IMR-90 (cell line): Measurements from ENCODE around the gene LRRC14B. TPM values are rescaled to one million over a fixed set of nuclear protein-coding genes. Genes with fewer than 3 reads are reported as not detected.

Experiments used
- ATAC-seq: fragments of 200-7000 bp; cut with Tn5 transposase; 2 replicates; pipeline ENCODE4 v1.9.1; 2020; ENCODE audit warnings: low read depth, mild to moderate bottlenecking, moderate library complexity
- BruUV-seq: library from RNA; stranded (reverse); fragments of 400-500 nt; replicated peaks from 2 replicates; lab custom pipeline; 2021; lab: Mats Ljungman, UMichigan
- CTCF ChIA-PET: fragments of 300-600 bp; formaldehyde crosslinking; extraction: SDS; loops from one replicate; lab custom pipeline; 2021; ENCODE audit warnings: antibody characterized with exemption; lab: Yijun Ruan, JAX
- POLR2A ChIA-PET: fragments of 300-600 bp; sonication (Branson Sonifier 250); formaldehyde crosslinking; loops from one replicate; lab custom pipeline; 2022; ENCODE audit warnings: antibody characterized with exemption; ENCODE audit not compliant: unreplicated experiment; lab: Charles Lee
- DNase-seq: peaks from one replicate; pipeline ENCODE4 v3.0.0; 2013
- H2AFZ ChIP-seq: replicated peaks from 2 replicates; pipeline ENCODE3; 2013; ENCODE audit warnings: low read length, mild to moderate bottlenecking; ENCODE audit not compliant: poor library complexity
- H2AK5ac ChIP-seq: 2 replicates; pipeline ENCODE4 v1.6.1; 2013; ENCODE audit warnings: low read depth, low read length, inconsistent platforms
- H2AK9ac ChIP-seq: replicated peaks from 2 replicates; pipeline ENCODE3; 2013; ENCODE audit warnings: mild to moderate bottlenecking, low read depth, low read length, moderate library complexity; ENCODE audit not compliant: poor library complexity
- H2BK120ac ChIP-seq: 2 replicates; pipeline ENCODE4 v1.6.1; 2013; ENCODE audit warnings: low read depth, low read length, inconsistent platforms
- H2BK15ac ChIP-seq: 3 replicates; pipeline ENCODE4 v1.6.1; 2013; ENCODE audit warnings: low read depth, low read length, inconsistent platforms
- H2BK20ac ChIP-seq: 2 replicates; pipeline ENCODE4 v1.6.1; 2013; ENCODE audit warnings: low read depth, mild to moderate bottlenecking, inconsistent platforms, low read length, moderate library complexity
- H2BK5ac ChIP-seq: 2 replicates; pipeline ENCODE4 v1.6.1; 2013; ENCODE audit warnings: mild to moderate bottlenecking, low read depth, low read length, inconsistent platforms; ENCODE audit not compliant: poor library complexity, severe bottlenecking
- H3K14ac ChIP-seq: replicated peaks from 2 replicates; pipeline ENCODE4 v1.6.1; 2013; ENCODE audit warnings: low read depth, low read length, inconsistent platforms
- H3K18ac ChIP-seq: 2 replicates; pipeline ENCODE4 v1.6.1; 2013; ENCODE audit warnings: low read depth, low read length, control low read depth
- H3K23ac ChIP-seq: 2 replicates; pipeline ENCODE4 v1.6.1; 2013; ENCODE audit warnings: low read depth, low read length, inconsistent platforms
- H3K27ac ChIP-seq: 2 replicates; pipeline ENCODE4 v1.5.1; 2013; ENCODE audit warnings: mild to moderate bottlenecking, control low read depth, low read length; ENCODE audit not compliant: insufficient read depth
- H3K27me3 ChIP-seq: 2 replicates; pipeline ENCODE4 v1.6.1; 2013; ENCODE audit warnings: low read length; ENCODE audit not compliant: control insufficient read depth, insufficient read depth
- H3K36me3 ChIP-seq: 2 replicates; pipeline ENCODE4 v1.6.1; 2013; ENCODE audit warnings: low read length, mixed read lengths; ENCODE audit not compliant: control insufficient read depth, insufficient read depth
- H3K4ac ChIP-seq: 2 replicates; pipeline ENCODE4 v1.6.1; 2013; ENCODE audit warnings: low read depth, low read length, inconsistent platforms
- H3K4me1 ChIP-seq: 2 replicates; pipeline ENCODE4 v1.6.1; 2013; ENCODE audit warnings: low read length, mixed read lengths; ENCODE audit not compliant: control insufficient read depth, insufficient read depth
- H3K4me2 ChIP-seq: 2 replicates; pipeline ENCODE4 v1.6.1; 2013; ENCODE audit warnings: low read depth, mild to moderate bottlenecking, control low read depth, low read length, moderate library complexity
- H3K4me3 ChIP-seq: 2 replicates; pipeline ENCODE4 v1.5.1; 2013; ENCODE audit warnings: low read depth, mild to moderate bottlenecking, control low read depth, low read length, moderate library complexity; ENCODE audit not compliant: insufficient read depth
- H3K56ac ChIP-seq: 2 replicates; pipeline ENCODE4 v1.6.1; 2013; ENCODE audit warnings: low read length, inconsistent platforms; ENCODE audit not compliant: insufficient read depth; ENCODE audit errors: extremely low read depth
- H3K79me1 ChIP-seq, 2 experiments: 2 replicates each; pipeline ENCODE4 v1.6.1; 2013; ENCODE audit warnings: low read length in 2 of 2, inconsistent platforms in 1 of 2, low read depth in 1 of 2
- H3K9ac ChIP-seq: 2 replicates; pipeline ENCODE4 v1.6.1; 2013; ENCODE audit warnings: low read depth, low read length, control low read depth
- H3K9me1 ChIP-seq: 2 replicates; pipeline ENCODE4 v1.6.1; 2013; ENCODE audit warnings: low read length, inconsistent platforms; ENCODE audit not compliant: insufficient read depth
- H3K9me3 ChIP-seq: 2 replicates; pipeline ENCODE4 v1.6.1; 2013; ENCODE audit warnings: low read length; ENCODE audit not compliant: control insufficient read depth, insufficient read depth
- H4K20me1 ChIP-seq: 2 replicates; pipeline ENCODE4 v1.6.1; 2013; ENCODE audit warnings: low read length, inconsistent platforms; ENCODE audit not compliant: insufficient read depth
- H4K5ac ChIP-seq: 2 replicates; pipeline ENCODE4 v1.6.1; 2013; ENCODE audit warnings: mild to moderate bottlenecking, low read depth, low read length, control low read depth
- H4K8ac ChIP-seq, 2 experiments: 2 replicates each; pipeline ENCODE4 v1.6.1; 2013; ENCODE audit warnings: low read depth in 2 of 2, low read length in 2 of 2, control low read depth in 1 of 2, inconsistent platforms in 1 of 2
- H4K91ac ChIP-seq: 2 replicates; pipeline ENCODE4 v1.6.1; 2013; ENCODE audit warnings: low read depth, low read length, inconsistent platforms; ENCODE audit not compliant: insufficient read depth
- BHLHE40 ChIP-seq: fragments of 150-350 bp; IDR thresholded peaks from 2 replicates; pipeline ENCODE4 v1.6.1; 2016; ENCODE audit warnings: mild to moderate bottlenecking, low read depth, low read length
- CEBPB ChIP-seq: IDR thresholded peaks from 2 replicates; pipeline ENCODE4 v1.6.1; 2012; ENCODE audit warnings: low read depth, low read length, improper control_type of control experiment
- CHD1 ChIP-seq: IDR thresholded peaks from 2 replicates; pipeline ENCODE4 v1.6.1; 2012; ENCODE audit warnings: low read depth, low read length, improper control_type of control experiment
- CTCF ChIP-seq: conservative IDR thresholded peaks from 2 replicates; pipeline ENCODE4 v1.5.1; 2012; ENCODE audit warnings: mild to moderate bottlenecking, low read depth, low read length, improper control_type of control experiment
- FOS ChIP-seq: fragments of 150-350 bp; IDR thresholded peaks from 2 replicates; pipeline ENCODE4 v1.6.1; 2016; ENCODE audit warnings: low read depth, low read length
- MAFK ChIP-seq: IDR thresholded peaks from 2 replicates; pipeline ENCODE4 v1.6.1; 2012; ENCODE audit warnings: low read depth, low read length, improper control_type of control experiment
- MAZ ChIP-seq: IDR thresholded peaks from 2 replicates; pipeline ENCODE4 v1.6.1; 2012; ENCODE audit warnings: low read depth, mild to moderate bottlenecking, low read length, improper control_type of control experiment, moderate library complexity, borderline replicate concordance
- MXI1 ChIP-seq: IDR thresholded peaks from 2 replicates; pipeline ENCODE4 v1.6.1; 2012; ENCODE audit warnings: low read depth, mild to moderate bottlenecking, low read length, moderate library complexity, borderline replicate concordance
- NFE2L2 ChIP-seq: fragments of 150-350 bp; IDR thresholded peaks from 2 replicates; pipeline ENCODE4 v1.6.1; 2016; ENCODE audit warnings: low read depth, mild to moderate bottlenecking, low read length
- POLR2A ChIP-seq: IDR thresholded peaks from 2 replicates; pipeline ENCODE4 v1.6.1; 2012; ENCODE audit warnings: mild to moderate bottlenecking, low read depth, low read length
- RAD21 ChIP-seq: IDR thresholded peaks from 2 replicates; pipeline ENCODE4 v1.6.1; 2012; ENCODE audit warnings: low read length, improper control_type of control experiment
- RCOR1 ChIP-seq: IDR thresholded peaks from 2 replicates; pipeline ENCODE4 v1.6.1; 2012; ENCODE audit warnings: mild to moderate bottlenecking, low read length, improper control_type of control experiment; ENCODE audit not compliant: insufficient replicate concordance
- RFX5 ChIP-seq: IDR thresholded peaks from 2 replicates; pipeline ENCODE4 v1.8.0; 2012; ENCODE audit warnings: low read depth, mild to moderate bottlenecking, low read length, moderate library complexity
- SMC3 ChIP-seq: fragments of 150-350 bp; IDR thresholded peaks from 2 replicates; pipeline ENCODE4 v1.6.1; 2016; ENCODE audit warnings: low read depth, mild to moderate bottlenecking, antibody characterized with exemption, low read length, moderate library complexity
- USF2 ChIP-seq: fragments of 150-350 bp; IDR thresholded peaks from 2 replicates; pipeline ENCODE4 v1.6.1; 2017; ENCODE audit warnings: mild to moderate bottlenecking, antibody characterized with exemption, low read length, low read depth
- WGBS, 2 experiments: methylation state at CpG; one replicate each; pipeline versions ENCODE4 v1.1.5 to v1.1.7; 2013; ENCODE audit warnings: missing lambda C conversion rate in 2 of 2; ENCODE audit not compliant: insufficient read length in 1 of 2; ENCODE audit errors: extremely low coverage in 2 of 2; 5-methylcytosine and 5-hydroxymethylcytosine counted together
- dilution Hi-C: fragments of 300-500 bp; cut with HindIII; formaldehyde crosslinking; loops from one replicate; pipeline ENCODE4 v1.14.3; 2018; ENCODE audit warnings: low sequenced_read_pairs; ENCODE audit not compliant: unreplicated experiment
- in situ Hi-C: fragments of 300-500 bp; cut with MboI; formaldehyde crosslinking; loops from 3 replicates; pipeline ENCODE4 v1.14.3; 2019; ENCODE audit warnings: low sequenced_read_pairs, inconsistent platforms, mixed read lengths
- intact Hi-C: fragments of 100-400 bp; cut with micrococcal nuclease; formaldehyde crosslinking; loops from 2 replicates; pipeline ENCODE4 v1.10.0; 2022
- polyA plus RNA-seq, 3 experiments: library from polyadenylated mRNA; depleted of rRNA; stranded (reverse); fragments of >200 nt; gene quantifications; 2 replicates each; pipeline ENCODE4 v1.2.3, GENCODE V29; 2012; ENCODE audit warnings: low replicate concordance in 1 of 3
- total RNA-seq: library from RNA; depleted of rRNA; stranded (reverse); fragments of >200 nt; gene quantifications from 2 replicates; pipeline ENCODE4 v1.2.3, GENCODE V29; 2012
- TF ChIP-seq, protein P1 (sequence below): fragments of 150-350 bp; IDR thresholded peaks from 2 replicates; pipeline ENCODE4 v1.6.1; 2016; ENCODE audit warnings: low read depth, mild to moderate bottlenecking, low read length, moderate library complexity, borderline replicate concordance

Gene LRRC14B
- total and polyA plus RNA-seq, 2 of the 4 experiments (the other 2 are of a cell fraction), result not detected

GRCh38 chr5:225334-225733 lies 34.0 kb downstream of the LRRC14B start:
- Histone ChIP-seq H2BK20ac (no peak overlapping the region), H3K14ac (no peak overlapping the region), H4K5ac (no peak overlapping the region), H2AFZ (no peak overlapping the region), H4K91ac (no peak overlapping the region), H2BK120ac (no peak overlapping the region), H3K36me3 (peaks cover 45% of the 10 kb centered on the region), H3K27me3 (no peaks in the 10 kb centered on the region), H3K56ac (no peak overlapping the region), H3K4me2 (no peak overlapping the region), H2BK5ac (no peak overlapping the region), H3K18ac (no peak overlapping the region), H3K23ac (no peak overlapping the region), H2AK5ac (no peak overlapping the region), H3K4me1 (peaks cover 6% of the 10 kb centered on the region; the same call in 1 of the 2 replicates), H3K27ac (no peak overlapping the region), H3K9me1 (peaks cover 15% of the 10 kb centered on the region), H3K79me1 (peaks cover 35 to 45% of the 10 kb centered on the region in 2 experiments), H4K20me1 (peaks cover 38% of the 10 kb centered on the region), H3K9ac (no peak overlapping the region), H2BK15ac (no peak overlapping the region), H3K4me3 (no peak overlapping the region), H3K9me3 (no peaks in the 10 kb centered on the region), H4K8ac (no peak overlapping the region), H3K4ac (no peak overlapping the region), H2AK9ac (no peak overlapping the region)
- intact Hi-C loops, result no loop called here
- ChIA-PET CTCF (no interaction called here), POLR2A (no interaction called here)
- dilution Hi-C loops, result no loop called here
- ATAC-seq (no peak), DNase-seq (no peak)
- WGBS, 2 experiments, result 100% methylated on average over 3 of the region's 14 CpGs; no CpG with 5 or more reads in 1 of the 2 experiments
- in situ Hi-C loops, result no loop called here
- BruUV-seq, result no TSS peak
- TF ChIP-seq RFX5 (no peak), USF2 (no peak), MXI1 (no peak), CTCF (no peak), BHLHE40 (no peak), MAFK (no peak), CEBPB (no peak), MAZ (no peak), RCOR1 (no peak), FOS (no peak), RAD21 (no peak), NFE2L2 (no peak), CHD1 (no peak), SMC3 (no peak), POLR2A (no peak)
- TF ChIP-seq, protein P1, sequence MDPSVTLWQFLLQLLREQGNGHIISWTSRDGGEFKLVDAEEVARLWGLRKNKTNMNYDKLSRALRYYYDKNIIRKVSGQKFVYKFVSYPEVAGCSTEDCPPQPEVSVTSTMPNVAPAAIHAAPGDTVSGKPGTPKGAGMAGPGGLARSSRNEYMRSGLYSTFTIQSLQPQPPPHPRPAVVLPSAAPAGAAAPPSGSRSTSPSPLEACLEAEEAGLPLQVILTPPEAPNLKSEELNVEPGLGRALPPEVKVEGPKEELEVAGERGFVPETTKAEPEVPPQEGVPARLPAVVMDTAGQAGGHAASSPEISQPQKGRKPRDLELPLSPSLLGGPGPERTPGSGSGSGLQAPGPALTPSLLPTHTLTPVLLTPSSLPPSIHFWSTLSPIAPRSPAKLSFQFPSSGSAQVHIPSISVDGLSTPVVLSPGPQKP, result no peak
